SW480 (cell line): ENCODE results near the gene IDH3A.

Source experiments
- DNase-seq: peaks from one replicate; pipeline ENCODE4 v3.0.0-alpha.2; 2016; ENCODE audit warnings: low spot score

Gene IDH3A

GRCh38 chr15:78203346-78204225 is 54.4 kb downstream of the IDH3A start:
- no peak for DNase-seq

- no peak for DNase-seq
Measured at GRCh38 chr15:78204351-78205309, 55.5 kb downstream of the IDH3A start.

GRCh38 chr15:78205337-78205736 is 56.2 kb downstream of the IDH3A start:
- DNase-seq: no peak

GRCh38 chr15:78205856-78206255 is 56.7 kb downstream of the IDH3A start:
- DNase-seq: no peak

GRCh38 chr15:78206326-78207109 is 57.4 kb downstream of the IDH3A start:
- no peak for DNase-seq

- no peak for DNase-seq
Measured at GRCh38 chr15:78207110-78207458, 57.9 kb downstream of the IDH3A start.

GRCh38 chr15:78207641-78208340 is 58.6 kb downstream of the IDH3A start:
- DNase-seq: no peak

GRCh38 chr15:78208341-78208844 is 59.2 kb downstream of the IDH3A start:
- no peak for DNase-seq

- DNase-seq: no peak
Measured at GRCh38 chr15:78208887-78209645, 59.9 kb downstream of the IDH3A start.

- no peak for DNase-seq
Measured at GRCh38 chr15:78209646-78210348, 60.6 kb downstream of the IDH3A start.

- DNase-seq: no peak
Measured at GRCh38 chr15:78210349-78210717, 61.2 kb downstream of the IDH3A start.

- DNase-seq: no peak
Measured at GRCh38 chr15:78211189-78211921, 62.2 kb downstream of the IDH3A start.

GRCh38 chr15:78212008-78212407 is 62.8 kb downstream of the IDH3A start:
- DNase-seq: no peak

- peak; percentile 88 for DNase-seq
Measured at GRCh38 chr15:78212546-78213424, 63.6 kb downstream of the IDH3A start.

- no peak for DNase-seq
Measured at GRCh38 chr15:78213425-78213750, 64.2 kb downstream of the IDH3A start.

GRCh38 chr15:78213956-78214355 is 64.8 kb downstream of the IDH3A start:
- no peak for DNase-seq

GRCh38 chr15:78216276-78217104 is 67.3 kb downstream of the IDH3A start:
- DNase-seq: no peak
